ENCODE measurements around the gene C1orf141. TPM values are rescaled to one million over a fixed set of nuclear protein-coding genes. Genes with fewer than 3 reads are reported as not detected.

The C1orf141 gene
- total and polyA plus RNA-seq, 9 of the 15 experiments (the other 6 are each of a cell fraction or from before 2014, with no cell fraction given), result not detected

GRCh38 chr1:67052741-67053534 lies 81.8 kb downstream of the C1orf141 start (continued):
- TF ChIP-seq NKRF (IDR thresholded peaks at IDR 0.05; ENCODE audit: borderline replicate concordance) (peak; percentile 19; the same call in 1 of the 2 replicates), GATAD2B (IDR thresholded peaks at IDR 0.05; ENCODE audit: borderline replicate concordance) (no peak), MXI1 (IDR thresholded peaks at IDR 0.05; ENCODE audit: low read depth, low read length) (no peak), CHD4 (IDR thresholded peaks at IDR 0.05; ENCODE audit: insufficient read depth, insufficient replicate concordance, low read depth, low read length, poor library complexity, severe bottlenecking) (no peak), MTA2 (IDR thresholded peaks at IDR 0.05; ENCODE audit: low read depth) (no peak), ERF (CRISPR knock-in tag; IDR thresholded peaks at IDR 0.05) (no peak), NFIC (IDR thresholded peaks at IDR 0.05) (no peak), SMARCE1 (IDR thresholded peaks at IDR 0.05) (peak; percentile 53; the same call in 1 of the 2 replicates), ZNF311 (CRISPR knock-in tag; IDR thresholded peaks at IDR 0.05) (no peak), RB1 (IDR thresholded peaks at IDR 0.05; ENCODE audit: low read depth) (no peak), ZNF12 (CRISPR knock-in tag; IDR thresholded peaks at IDR 0.05) (no peak), HMBOX1 (IDR thresholded peaks at IDR 0.05) (no peak), NFE2L1 (tag; IDR thresholded peaks at IDR 0.05; ENCODE audit: borderline replicate concordance, low read depth) (no peak), TFE3 (CRISPR knock-in tag; IDR thresholded peaks at IDR 0.05) (no peak), ZNF830 (CRISPR knock-in tag; IDR thresholded peaks at IDR 0.05) (no peak), TSHZ1 (CRISPR knock-in tag; IDR thresholded peaks at IDR 0.05) (no peak), GABPA (tag; conservative IDR thresholded peaks at IDR 0.05; ENCODE audit: low read depth) (no peak), HMG20B (CRISPR knock-in tag; IDR thresholded peaks at IDR 0.05) (no peak)
